ENCODE measurements around the gene TMEM184B. TPM values are rescaled to one million over a fixed set of nuclear protein-coding genes. Genes with fewer than 3 reads are reported as not detected.

The TMEM184B gene
- total RNA-seq, 1 donor from 2014 or later, result 42.6 TPM

DNA sequence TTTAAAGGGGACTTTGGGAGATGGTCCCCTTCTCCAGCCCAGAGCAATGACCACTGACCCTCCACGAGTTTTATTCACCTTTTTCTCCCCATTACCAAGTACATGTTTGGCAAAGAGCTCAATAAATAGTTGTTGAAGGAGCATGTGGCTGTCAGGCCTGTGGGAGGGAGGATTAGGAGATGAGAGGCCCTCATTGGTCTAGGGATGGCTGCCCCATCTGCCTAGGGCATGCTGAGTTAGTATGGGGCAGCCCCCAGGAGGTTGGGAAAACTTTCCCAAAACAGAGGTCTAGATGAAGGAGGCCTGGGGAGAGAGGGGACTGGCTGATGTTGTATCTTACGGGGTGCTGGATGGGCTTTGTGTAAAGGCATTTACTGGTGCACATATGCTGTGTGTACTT is 60.4 kb downstream of the TMEM184B start:
- H3K4me3 ChIP-seq (ENCODE audit: low read depth, low read length), result no peak overlapping the region
- DNase-seq (ENCODE audit: low read depth), result no peak
- H3K36me3 ChIP-seq (ENCODE audit: control insufficient read depth, insufficient read depth, low read length), result peaks cover 2% of the 10 kb centered on the region
- no peaks in the 10 kb centered on the region for H3K27me3 ChIP-seq (ENCODE audit: control insufficient read depth, insufficient read depth, low read length)
- no peak for TF ChIP-seq CTCF (IDR thresholded peaks at IDR 0.05; ENCODE audit: insufficient read depth, low read length, poor library complexity, severe bottlenecking)

DNA sequence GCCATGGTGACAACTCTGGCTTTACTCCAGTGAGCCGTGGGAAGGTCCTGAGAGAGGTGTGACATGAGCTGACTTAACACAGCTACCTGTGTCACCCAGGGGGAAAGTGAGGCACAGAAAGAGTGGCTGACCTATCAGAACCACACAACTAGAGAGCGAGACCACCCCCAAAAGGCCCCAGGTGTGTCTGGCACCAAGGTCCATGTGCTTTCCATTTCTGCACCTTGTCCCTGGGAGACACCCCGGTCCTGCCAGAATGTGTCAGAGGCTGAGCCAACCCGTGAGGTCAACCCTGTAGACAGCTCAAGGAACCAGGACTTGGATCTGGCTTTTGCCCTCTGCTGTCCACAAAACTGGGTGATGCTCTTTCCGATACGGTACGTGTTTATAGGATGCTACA is 61.3 kb downstream of the TMEM184B start:
- no peak for DNase-seq (ENCODE audit: low read depth)
- Histone ChIP-seq H3K27me3 (ENCODE audit: control insufficient read depth, insufficient read depth, low read length) (no peaks in the 10 kb centered on the region), H3K4me3 (ENCODE audit: low read depth, low read length) (no peak overlapping the region), H3K36me3 (ENCODE audit: control insufficient read depth, insufficient read depth, low read length) (peaks cover 2% of the 10 kb centered on the region)
- no peak for TF ChIP-seq CTCF (IDR thresholded peaks at IDR 0.05; ENCODE audit: insufficient read depth, low read length, poor library complexity, severe bottlenecking)

DNA sequence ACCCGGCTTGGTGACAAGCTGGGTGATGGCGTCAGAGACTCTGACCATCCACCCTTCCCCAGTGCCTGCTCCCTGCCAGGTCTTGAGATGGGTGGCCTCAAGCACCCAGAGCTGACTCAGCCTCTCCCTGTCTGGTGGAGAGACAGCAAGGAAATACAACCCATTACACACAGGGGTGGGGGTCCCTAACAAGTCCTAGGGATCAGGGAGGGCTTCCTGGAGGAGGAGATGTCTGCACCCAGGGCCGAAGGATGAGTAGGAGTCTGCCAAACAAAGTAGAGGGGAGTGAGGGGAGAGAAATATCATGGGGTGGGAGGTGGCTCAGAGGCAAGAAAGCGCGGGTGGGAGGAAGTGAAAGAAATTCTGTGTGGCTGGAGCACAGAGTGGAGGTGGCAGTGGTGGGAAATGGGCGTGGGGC is 64.2 kb downstream of the TMEM184B start:
- TF ChIP-seq CTCF (IDR thresholded peaks at IDR 0.05; ENCODE audit: insufficient read depth, low read length, poor library complexity, severe bottlenecking), result no peak
- H3K4me3 ChIP-seq (ENCODE audit: low read depth, low read length), result no peak overlapping the region
- H3K27me3 ChIP-seq (ENCODE audit: control insufficient read depth, insufficient read depth, low read length), result no peaks in the 10 kb centered on the region
- no peaks in the 10 kb centered on the region for H3K36me3 ChIP-seq (ENCODE audit: control insufficient read depth, insufficient read depth, low read length)
- no peak for DNase-seq (ENCODE audit: low read depth)

DNA sequence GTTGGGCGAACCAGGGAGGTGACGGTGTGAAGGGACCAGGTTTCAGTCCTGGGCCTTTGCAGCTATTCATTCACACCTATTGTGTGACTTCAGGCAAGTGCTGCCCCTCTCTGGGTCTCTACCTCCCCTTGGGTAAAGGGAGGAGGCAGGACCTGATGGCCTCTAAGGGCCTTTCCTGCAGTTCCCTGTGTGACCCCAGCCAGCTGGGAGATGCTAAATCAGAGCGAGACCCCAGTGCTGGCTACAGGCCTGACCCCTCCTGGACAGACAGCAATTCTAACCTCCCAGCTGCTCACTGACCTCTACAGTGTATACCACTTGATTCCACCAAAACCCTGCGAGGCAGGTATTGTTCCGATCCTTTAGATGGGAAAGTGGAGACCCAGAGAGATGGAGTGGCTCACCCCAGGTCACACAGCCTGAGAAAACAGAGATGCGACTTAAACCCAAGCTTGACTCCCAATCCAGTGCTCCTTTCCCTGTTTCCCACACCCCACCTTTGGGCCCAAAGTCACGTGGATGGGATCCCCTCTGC is 64.8 kb downstream of the TMEM184B start:
- H3K36me3 ChIP-seq (ENCODE audit: control insufficient read depth, insufficient read depth, low read length), result no peaks in the 10 kb centered on the region
- no peak for TF ChIP-seq CTCF (IDR thresholded peaks at IDR 0.05; ENCODE audit: insufficient read depth, low read length, poor library complexity, severe bottlenecking)
- DNase-seq (ENCODE audit: low read depth), result no peak
- no peaks in the 10 kb centered on the region for H3K27me3 ChIP-seq (ENCODE audit: control insufficient read depth, insufficient read depth, low read length)
- no peak overlapping the region for H3K4me3 ChIP-seq (ENCODE audit: low read depth, low read length)

DNA sequence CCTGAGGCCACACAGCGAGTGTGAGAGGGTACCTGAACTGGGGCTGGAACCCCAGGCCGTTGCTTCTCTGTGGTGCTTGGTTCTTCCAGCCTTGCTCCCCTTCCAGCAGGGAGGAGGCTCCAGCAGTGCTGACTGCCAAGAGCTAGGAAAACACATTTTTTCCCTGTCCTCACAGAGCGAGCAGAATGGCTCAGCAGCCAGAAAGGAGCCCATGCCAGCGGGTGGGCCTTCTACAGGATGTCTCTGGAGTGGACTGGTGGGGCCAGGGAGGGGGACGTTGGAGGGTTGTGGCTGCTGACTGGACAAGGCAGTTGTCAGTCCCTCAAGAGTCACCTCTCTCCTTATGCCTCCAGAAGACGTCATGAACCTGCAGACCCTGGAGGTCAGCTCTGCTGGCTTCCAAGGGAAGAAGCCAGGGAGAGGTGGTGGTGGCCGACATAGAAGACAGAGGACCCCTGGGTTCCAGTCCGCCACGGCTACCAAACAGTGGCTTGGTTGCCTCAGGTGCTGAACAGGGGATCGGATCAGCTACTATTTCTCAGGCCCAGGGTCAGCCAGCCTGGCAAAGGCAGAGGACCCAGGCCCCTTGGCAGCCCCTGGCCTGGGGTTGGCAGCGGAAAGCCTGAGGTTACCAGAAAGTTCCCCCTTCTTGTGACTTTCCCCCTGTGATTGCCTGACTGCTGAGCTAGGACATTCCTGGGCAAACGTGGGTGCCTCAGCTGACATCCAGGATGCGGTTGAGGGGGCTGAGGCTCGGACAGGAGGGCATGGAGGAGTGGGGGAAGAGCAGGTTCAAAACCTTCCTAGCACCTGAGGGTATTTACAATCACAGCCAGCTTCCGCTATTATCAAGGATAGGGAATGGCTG is 67.3 kb downstream of the TMEM184B start:
- Histone ChIP-seq H3K4me3 (ENCODE audit: low read depth, low read length) (no peak overlapping the region), H3K27me3 (ENCODE audit: control insufficient read depth, insufficient read depth, low read length) (no peaks in the 10 kb centered on the region)
- no peak for DNase-seq (ENCODE audit: low read depth)

More for the DNA sequence above, 67.3 kb downstream of the TMEM184B start:
- no peaks in the 10 kb centered on the region for H3K36me3 ChIP-seq (ENCODE audit: control insufficient read depth, insufficient read depth, low read length)
- no peak for TF ChIP-seq CTCF (IDR thresholded peaks at IDR 0.05; ENCODE audit: insufficient read depth, low read length, poor library complexity, severe bottlenecking)
